Right renal cortex interstitium (tissue), 3 donors: Measurements from ENCODE around the gene GLCCI1. TPM values are rescaled to one million over a fixed set of nuclear protein-coding genes. Genes with fewer than 3 reads are reported as not detected.

Source experiments
- DNase-seq, 3 donors: peaks; one replicate each; pipeline ENCODE4 v3.0.0-alpha.2; 2013; ENCODE audit warnings: low read depth in 3 of 3, low spot score in 2 of 3
- polyA plus RNA-seq, 3 donors: library from polyadenylated mRNA; unstranded; fragments of 120-200 nt; gene quantifications; one replicate each; pipeline ENCODE4 v1.2.1, GENCODE V29; 2013; ENCODE audit not compliant: insufficient read length in 3 of 3

Gene GLCCI1
- polyA plus RNA-seq, result 10 to 100 TPM; 32.4 to 36.1 (median 33.9) TPM

DNA sequence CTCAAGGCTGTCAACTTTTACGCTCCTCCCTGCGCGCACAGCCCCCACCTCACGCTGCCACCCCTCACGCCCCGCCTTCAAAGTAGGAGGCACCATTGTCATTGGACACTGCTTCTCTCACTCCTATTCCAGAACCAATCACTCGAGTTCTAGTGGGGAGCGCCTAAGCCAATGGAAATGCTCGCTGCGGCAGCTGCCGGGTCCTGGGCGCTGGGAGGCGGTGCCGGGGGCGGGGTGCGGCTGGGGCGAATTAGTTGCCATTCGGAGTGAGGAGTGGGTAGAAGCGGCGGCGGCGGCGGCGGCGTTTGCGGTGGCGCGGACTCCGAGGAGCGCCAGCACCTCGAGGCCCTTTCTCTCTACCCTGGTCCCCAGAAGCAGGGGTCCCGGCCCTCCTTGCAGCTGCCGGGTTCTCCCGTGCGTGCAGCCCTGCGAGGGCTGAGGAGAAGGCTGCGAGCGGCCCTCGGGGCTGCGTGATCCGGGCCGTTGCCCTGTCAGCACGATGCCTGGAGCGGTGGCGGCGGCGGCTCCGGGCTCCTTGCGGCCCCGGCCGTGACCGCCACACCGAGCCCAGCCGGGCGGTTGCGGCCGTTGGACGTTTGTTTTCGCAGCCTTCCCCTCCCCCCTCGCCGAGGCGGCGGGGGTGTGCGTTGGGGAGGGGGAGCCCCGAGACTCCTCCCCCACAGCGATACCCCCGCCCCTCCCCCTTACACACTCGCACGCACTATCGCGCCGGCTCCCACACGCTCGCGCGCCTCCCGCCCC is at the start of gene GLCCI1:
GLCCI1 (plus strand) TSS at position 253 of the 762 bp plus-strand sequence. CDS start 555 bp downstream, outside the sequence.
- peak; percentile 85 to 94 (median 88) for DNase-seq

DNA sequence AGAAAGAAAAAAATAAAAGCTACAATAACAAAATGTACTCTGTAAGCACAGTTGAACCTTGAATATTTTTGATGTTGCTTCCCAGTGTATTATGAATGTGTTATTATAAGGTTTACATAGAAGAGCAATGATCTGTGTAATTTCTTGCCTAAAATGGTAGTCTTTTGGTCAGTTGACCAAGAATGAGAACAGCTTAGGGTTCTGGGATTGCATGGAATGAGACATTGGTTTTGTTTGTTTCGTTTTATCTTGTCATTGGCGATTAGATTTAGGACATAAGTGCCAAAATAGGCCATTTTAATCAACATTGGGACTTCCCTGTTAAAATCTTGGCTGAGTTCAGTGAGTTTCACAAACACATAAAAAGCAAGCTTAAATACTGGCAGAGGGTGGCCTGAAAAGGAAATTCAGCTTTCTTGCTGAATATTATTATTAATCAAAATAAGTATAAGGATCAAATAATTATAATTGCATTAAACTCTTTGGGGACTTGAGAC is 49.1 kb upstream of the GLCCI1 start:
- no peak for DNase-seq

DNA sequence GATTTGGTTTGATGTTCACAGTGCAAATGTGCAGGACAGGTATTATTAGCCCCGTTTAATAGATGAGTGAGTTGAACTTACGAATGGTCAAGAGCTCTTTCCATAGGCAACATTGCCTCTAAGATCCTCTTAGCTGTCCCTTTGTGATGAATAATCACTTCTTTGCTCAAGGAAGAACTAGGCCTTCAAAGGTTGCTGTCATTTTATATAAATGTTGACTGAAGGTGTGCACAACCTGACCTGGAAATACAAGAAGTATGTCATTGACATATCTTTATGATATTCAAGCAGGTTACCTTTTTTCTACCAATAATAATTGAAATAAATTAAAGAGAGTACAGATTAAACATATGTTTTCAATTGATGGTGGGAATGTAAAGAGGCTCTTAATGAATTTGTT is 48.5 kb upstream of the GLCCI1 start:
- no peak for DNase-seq

DNA sequence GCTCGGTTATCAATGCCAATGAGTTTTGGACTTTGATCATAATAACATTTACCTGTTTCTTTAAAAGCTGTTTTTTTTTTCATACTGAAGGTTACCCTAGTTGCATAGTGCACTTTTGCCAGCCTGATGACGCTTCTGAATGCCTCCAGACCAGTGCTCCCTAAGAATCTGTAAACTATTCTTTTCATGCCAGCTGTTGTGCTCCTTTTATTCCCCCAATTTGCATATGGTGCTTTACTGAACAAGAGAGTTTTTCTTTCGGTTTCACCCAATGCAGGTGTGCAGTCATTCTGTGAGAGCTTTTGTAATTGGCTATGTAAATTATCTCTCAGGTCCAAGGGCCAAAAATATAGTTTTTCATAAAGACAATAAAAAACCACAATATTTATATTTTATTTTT is 48.1 kb upstream of the GLCCI1 start:
- no peak for DNase-seq

DNA sequence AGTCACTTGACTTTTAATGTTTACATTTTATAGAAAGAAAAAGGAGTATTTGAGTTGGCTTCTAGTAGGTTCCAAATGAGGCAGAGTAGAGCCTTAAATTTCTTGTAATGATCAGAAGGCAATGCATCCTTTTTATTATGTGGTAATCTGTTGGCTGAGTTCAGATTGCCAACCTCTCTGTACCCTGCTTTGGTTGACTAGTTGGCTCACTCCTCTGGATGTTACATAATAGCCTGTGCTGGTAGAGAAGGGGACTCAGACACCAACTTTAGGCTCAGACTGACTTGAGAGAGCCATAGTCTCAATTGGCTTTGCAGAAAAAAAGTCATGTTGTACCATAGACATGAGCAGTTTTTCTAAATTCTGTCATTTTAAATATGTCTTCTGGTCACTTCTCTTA is 46.8 kb upstream of the GLCCI1 start:
- no peak for DNase-seq

DNA sequence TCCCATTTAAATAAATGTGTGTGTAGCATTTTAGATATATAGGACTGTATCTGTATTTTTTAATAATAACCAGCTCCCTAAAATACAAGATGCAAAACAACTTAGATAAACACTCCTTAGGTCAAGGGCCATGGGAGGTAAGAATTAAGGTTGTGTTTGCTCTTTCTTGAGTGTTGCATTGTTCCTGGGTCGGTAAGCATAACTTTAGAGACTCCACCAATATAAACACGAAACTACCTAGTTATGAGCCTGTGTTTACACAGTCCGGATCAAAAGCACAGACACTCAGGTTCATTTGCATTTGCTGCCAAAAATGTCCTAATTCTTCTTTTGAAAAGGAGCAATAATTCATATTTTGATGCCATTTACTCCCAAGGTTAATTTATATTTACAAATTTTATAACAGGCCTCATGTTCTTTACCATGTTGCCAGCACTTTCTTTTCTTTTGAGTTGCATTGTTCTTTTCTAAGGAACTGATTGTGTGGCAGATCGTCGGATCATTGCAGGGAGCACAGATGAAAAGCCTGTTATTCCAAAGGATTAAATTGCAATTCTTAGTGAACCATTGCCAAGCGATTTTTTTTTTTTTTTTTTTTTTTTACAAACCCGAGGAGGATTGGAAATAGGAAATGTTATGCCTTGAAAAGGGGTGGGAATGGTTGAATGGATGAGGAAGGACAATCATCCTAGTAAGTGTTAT is 45.8 kb upstream of the GLCCI1 start:
- no peak for DNase-seq

DNA sequence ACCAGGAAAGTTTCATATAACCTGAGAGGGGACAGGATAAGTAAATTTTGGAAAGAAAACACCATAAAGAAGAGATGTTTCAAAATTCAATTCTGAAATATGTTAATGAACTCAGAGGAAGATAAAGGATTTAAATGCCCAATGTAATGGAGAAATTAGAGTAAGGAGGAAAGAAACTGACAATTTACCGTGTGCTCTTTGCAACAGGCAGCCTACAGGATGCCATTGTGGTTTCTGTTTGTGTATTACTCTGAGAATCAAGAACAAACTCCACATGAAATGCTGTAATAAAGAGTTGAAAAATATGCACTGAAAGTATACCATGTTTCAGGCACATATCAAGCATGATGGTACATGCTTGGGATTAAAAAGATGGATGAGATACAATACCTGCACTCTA is 44.8 kb upstream of the GLCCI1 start:
- DNase-seq, result no peak

DNA sequence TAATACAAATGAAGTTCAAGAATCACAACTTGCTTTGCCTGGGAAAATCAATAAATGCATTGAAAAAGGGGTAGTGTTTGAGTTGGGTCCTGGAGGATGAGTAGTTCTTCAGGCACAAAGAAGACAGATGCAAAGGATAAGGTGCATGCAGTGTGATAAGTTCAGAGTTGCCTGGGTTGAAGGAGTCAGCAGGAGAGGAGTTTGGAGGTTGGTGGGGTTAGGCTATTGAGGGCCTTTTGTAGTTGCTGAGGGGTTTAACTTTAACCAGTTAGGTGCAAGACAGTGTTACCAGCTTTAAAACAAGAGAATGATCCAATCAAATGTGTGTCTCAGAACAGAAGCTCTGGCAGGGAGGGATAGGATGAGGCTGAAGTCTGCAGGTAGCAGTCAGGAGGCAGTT is 44.3 kb upstream of the GLCCI1 start:
- DNase-seq, result no peak

DNA sequence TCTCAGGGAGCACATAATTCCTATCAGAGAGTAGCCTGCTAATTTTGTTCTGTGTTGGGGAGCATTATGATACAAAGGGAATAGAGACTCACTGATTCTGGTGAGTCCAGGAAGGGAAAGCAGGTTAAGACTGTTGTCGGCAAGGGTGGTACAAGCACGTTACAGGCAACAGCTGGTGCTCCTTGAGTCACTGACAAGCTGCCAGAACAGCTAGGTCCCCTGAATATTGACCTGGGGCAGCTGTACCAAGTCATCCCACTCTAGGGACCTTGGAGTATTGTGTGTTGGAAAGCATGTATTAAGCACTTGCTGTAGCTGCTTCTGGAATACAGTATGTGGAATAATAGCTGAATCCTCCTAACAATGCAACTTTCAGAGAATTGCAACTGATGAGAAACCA is 37.0 kb upstream of the GLCCI1 start:
- no peak for DNase-seq

DNA sequence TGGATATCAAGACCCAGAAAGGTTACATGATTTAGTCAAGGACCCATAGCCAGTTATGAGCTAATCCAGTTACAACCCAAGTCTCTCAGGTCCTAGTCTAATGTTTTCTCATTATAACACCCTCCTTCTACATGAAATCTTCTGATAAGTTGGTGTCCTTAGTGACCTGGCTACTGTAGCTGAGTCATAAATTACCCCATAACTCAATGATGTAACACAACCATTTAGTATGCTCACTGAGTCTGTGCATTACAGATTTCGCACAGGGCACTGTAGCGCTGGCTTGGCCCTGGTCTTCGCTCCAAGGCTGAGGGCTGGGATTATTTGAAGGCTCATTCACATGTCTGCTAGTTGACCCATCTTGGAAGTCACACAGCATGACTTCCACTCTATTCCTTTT is 36.0 kb upstream of the GLCCI1 start:
- no peak for DNase-seq

DNA sequence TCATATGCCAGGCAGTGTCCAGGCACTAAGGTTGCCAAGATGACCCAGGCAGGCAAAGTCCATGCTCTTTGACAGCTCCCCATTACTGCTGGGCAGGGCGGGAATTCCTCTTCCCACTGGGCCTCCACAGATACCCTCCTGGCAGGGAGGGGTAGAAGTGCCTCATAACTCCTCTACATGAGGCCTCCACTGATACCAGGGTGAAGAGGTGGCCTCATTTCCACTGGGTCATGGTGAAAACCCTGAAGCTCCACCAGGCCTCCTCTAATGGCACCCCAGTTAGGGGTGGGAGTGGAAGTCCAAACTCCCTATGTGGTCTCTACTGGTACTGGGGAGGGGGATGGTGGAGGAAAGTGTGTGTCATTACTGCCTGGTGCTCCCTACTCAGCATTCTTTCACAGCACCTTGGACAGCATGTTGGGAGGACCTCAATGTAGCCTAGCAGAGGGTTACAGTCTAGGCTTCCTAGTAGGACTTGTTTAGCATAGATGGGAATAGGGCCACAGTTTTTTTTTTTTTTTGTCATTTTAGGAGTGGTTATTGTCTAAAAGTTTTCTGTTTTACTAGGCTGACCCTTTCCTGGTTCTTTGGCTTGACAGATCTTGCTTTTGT is 34.6 kb upstream of the GLCCI1 start:
- no peak for DNase-seq

DNA sequence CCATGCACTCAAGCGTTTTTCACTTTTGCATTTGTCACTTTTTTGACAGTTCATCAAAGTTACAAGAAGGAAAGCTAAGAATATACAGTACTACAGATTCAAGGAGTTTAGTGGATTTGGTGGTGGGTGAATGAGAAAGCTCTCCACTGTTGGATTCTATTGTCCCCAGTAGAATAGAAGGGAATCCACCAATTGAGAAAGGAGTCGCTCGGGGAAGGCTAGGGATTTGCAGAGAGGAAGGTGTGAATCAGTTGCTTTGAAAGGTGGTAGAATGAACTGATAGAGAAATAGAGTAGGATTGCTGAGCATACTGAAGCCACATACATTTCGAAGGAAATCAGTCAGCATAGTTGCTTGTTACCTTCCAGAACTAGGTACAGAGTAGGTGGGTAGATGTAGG is 33.7 kb upstream of the GLCCI1 start:
- DNase-seq, result no peak

DNA sequence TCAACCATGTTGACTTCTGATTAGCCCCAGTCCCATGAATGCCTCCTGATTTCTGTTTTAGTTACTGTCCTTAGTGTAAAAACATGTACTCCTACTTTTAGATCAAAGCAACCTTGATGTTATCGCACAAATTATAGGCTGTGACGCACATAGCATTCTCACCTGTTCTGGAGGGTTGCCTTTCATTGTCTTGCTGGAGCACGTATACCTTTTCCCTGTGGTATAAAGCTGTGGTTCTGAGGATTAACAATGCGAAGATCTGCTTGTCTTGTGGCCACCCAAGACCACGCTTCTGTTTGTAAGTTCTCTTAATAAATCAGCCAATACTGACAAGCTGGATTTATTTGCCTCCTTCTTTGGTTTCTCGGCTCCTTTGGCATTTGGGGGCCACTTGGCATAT is 30.1 kb upstream of the GLCCI1 start:
- DNase-seq, result no peak

DNA sequence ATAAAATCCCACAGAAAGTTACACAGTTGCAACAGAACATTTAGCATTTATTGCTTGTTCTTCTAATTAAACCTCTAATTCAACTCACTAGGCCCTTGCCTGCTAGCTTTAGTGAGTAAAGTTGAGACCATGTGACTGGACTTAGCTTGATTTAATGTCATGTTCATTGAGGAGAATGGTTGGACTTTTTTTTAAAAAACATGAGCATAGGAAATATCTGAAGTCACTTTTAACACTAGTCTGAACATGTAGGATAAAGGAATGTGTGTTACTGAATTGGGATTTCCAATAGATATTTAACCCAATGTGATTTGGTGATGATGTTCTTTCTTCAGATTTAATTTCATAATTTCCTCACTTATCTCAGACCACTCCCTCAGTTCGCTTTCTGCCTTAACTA is 24.6 kb upstream of the GLCCI1 start:
- DNase-seq, result no peak

DNA sequence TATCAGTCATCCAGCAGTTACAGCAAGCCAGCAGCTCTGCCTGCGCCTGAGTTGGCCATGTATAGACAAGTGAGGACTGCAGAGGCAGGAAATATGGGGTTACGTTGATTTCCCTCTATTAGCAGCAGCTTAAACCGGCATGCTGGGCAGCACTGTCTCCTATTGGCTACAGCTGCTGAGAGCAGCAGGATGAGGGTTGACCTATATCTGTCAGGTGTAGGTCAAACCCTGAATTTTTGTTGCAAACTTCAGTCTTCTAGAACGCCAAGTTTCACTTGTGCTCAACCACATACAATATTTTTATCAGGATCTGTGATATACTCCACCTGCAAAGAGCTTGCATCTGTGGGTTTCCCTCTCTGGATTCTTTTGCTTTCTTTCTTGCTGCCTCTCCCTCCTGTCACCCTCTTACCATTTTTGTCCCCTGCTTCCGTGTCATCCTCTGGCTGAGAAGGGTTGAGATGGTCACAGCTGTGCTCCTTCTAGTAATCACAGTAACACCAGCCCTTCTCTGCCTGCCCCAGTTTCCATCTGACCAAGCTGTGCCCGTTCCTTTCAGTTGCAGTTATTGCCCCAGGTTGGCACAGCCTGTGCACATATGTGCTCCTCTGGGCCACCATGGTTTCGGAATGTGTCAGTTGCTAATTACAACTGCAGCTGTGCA is 23.8 kb upstream of the GLCCI1 start:
- DNase-seq, result no peak

DNA sequence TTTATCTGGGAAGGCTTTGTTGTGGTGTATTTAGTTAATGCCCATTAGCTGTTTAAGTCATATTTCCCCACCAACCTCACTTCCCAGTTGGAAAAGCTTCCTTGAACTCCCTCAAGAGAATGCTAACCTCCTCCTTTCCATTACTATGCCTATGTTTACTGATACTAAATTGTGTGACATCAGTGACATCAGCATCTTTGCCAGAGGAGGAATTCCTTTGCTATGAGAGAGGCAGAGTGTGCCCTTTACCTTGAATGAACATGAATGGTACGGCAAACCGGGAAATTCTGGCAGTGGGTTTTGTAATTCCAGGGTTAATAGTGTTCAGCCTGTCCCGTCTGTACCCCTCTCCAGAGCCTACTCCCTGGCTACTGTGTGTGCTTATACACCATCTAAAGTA is 22.1 kb upstream of the GLCCI1 start:
- DNase-seq, result no peak

DNA sequence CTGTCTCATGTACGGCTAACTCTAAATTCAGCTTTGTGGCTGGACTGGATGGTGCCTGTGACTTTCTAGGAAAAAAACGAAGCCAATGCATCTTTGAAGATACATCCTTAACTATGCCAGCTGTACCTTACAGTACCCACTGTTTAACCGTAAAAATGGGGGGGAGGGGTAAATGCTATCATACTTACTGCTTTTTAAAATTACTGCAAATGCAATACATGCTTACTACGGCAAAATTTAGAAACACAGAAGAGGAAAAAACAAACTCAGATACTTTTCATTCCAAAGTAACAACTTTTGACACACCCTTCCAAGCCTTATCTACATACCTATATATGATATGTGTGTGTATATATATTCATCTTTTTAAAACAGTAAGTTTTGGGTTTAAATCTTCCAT is 20.4 kb upstream of the GLCCI1 start:
- DNase-seq, result no peak

DNA sequence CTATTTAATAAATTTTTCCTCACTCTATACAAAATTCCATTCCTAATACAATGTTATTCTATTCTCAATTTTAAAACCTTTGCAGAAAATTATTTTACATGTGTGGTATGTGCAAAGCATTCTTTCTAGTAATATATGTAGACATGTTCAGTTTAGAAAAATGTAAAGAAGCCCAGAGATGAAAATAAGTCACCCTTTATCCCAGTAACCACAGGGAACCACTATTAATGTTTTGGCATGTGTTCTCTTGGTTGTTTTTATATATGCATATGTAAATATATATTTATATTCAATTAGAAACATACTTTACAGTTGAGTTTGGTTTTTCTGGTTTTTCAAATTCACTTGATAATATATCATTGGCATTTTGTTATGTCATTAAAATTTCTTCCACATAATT is 14.8 kb upstream of the GLCCI1 start:
- DNase-seq, result no peak

DNA sequence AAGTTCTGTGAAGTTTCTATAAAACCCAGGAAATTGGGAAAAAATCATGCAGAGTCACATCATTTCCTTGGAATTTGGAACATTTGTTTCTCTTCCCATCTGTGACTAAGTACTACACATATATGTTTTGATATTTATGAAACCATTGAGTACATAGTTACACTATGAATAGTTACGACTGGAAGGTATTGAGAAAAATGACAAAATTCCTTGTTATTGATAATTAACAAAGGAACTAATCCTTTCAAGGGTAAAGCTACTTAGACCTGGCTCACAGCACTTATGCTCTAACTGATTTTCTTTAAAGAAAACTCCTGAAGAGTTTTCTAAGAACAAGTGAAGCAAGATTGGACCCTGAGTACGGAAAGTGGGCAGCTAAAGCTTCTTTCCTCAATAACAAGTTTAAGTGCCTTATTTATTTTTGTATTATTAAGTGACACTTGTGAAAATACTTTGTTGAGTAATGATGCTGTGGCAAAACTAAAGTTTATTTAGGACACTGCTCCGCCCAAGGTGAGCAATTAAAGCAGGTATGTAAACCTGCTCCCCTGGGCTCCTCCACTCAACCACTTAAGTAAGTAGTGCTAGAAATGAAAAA is 12.0 kb upstream of the GLCCI1 start:
- DNase-seq, result no peak

DNA sequence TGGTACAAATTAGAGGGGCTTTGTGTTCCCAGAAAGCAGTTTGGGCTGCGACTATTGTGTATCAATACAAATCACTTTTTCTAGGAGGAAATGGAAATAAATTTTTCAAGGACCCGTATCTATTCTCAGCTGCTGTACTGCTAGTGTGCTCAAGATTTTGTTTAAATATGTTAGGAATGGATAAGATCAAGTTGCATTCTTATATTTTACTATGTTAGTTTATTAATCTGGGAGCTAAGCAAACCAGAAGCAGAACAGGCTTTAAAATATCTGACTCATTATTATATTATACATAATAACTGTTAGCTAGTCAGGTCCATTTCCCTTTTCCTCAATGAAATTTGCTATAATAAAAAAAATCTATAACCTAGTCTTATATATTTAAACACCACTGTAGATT is 11.1 kb upstream of the GLCCI1 start:
- DNase-seq, result no peak
